HepG2 (cell line): ENCODE results near the gene GDF9. TPM values are rescaled to one million over a fixed set of nuclear protein-coding genes. Genes with fewer than 3 reads are reported as not detected.

Experiments used
- CBFB ChIP-seq: sonication (generic); formaldehyde crosslinking; IDR thresholded peaks from 2 replicates; pipeline ENCODE4 v1.4.0; 2020; ENCODE audit warnings: missing genetic modification reagents
- CC2D1A ChIP-seq: sonication (generic); formaldehyde crosslinking; IDR thresholded peaks from 2 replicates; pipeline ENCODE4 v1.8.1; 2023; ENCODE audit warnings: mild to moderate bottlenecking, missing genetic modification reagents
- MBD4 ChIP-seq: IDR thresholded peaks from 2 replicates; pipeline ENCODE4 v1.6.1; 2012; ENCODE audit warnings: low read length, inconsistent platforms, borderline replicate concordance
- MIXL1 ChIP-seq: IDR thresholded peaks from 2 replicates; pipeline ENCODE4 v1.6.1; 2016
- PCBP1 ChIP-seq: fragments of 200-400 bp; formaldehyde crosslinking; IDR thresholded peaks from 2 replicates; pipeline ENCODE4 v1.6.1; 2017; ENCODE audit warnings: mild to moderate bottlenecking, low read depth, low read length, borderline replicate concordance
- PCBP2 ChIP-seq: fragments of 200-400 bp; formaldehyde crosslinking; optimal IDR thresholded peaks from 2 replicates; pipeline ENCODE3; 2018; ENCODE audit warnings: low read length, low read depth; ENCODE audit not compliant: poor library complexity, severe bottlenecking
- RXRA ChIP-seq: sonication (generic); formaldehyde crosslinking; IDR thresholded peaks from 2 replicates; pipeline ENCODE4 v1.5.1; 2020; ENCODE audit warnings: missing genetic modification reagents
- SIN3B ChIP-seq: fragments of 150-350 bp; IDR thresholded peaks from 2 replicates; pipeline ENCODE4 v1.6.1; 2014; ENCODE audit warnings: low read length
- SNAPC2 ChIP-seq: sonication (generic); formaldehyde crosslinking; IDR thresholded peaks from 2 replicates; pipeline ENCODE4 v1.8.1; 2022; ENCODE audit warnings: mild to moderate bottlenecking, missing genetic modification reagents
- SRY ChIP-seq: sonication (generic); formaldehyde crosslinking; IDR thresholded peaks from 2 replicates; pipeline ENCODE4 v1.8.0; 2022; ENCODE audit warnings: mild to moderate bottlenecking, missing genetic modification reagents
- TRIM24 ChIP-seq: sonication (generic); formaldehyde crosslinking; IDR thresholded peaks from 2 replicates; pipeline ENCODE4 v1.8.0; 2022; ENCODE audit warnings: mild to moderate bottlenecking, missing genetic modification reagents
- U2AF1 ChIP-seq: fragments of 200-400 bp; formaldehyde crosslinking; optimal IDR thresholded peaks from 2 replicates; pipeline ENCODE3; 2017; ENCODE audit warnings: mild to moderate bottlenecking, low read depth, low read length
- USF2 ChIP-seq, 2 experiments: sonication (generic) in 1 of 2; formaldehyde crosslinking in 1 of 2; IDR thresholded peaks; 2 replicates each; pipeline versions ENCODE4 v1.5.1 to v1.6.1; 2011 to 2020; ENCODE audit warnings: borderline replicate concordance in 1 of 2, low read depth in 1 of 2, low read length in 1 of 2, mild to moderate bottlenecking in 1 of 2, missing genetic modification reagents in 1 of 2, moderate library complexity in 1 of 2
- WIZ ChIP-seq: sonication (generic); formaldehyde crosslinking; IDR thresholded peaks from 2 replicates; pipeline ENCODE4 v1.5.1; 2020; ENCODE audit warnings: mild to moderate bottlenecking, missing genetic modification reagents
- ZC3H13 ChIP-seq: sonication (generic); formaldehyde crosslinking; IDR thresholded peaks from 2 replicates; pipeline ENCODE4 v1.8.1; 2023; ENCODE audit warnings: mild to moderate bottlenecking, missing genetic modification reagents, moderate library complexity
- ZFY ChIP-seq: sonication (generic); formaldehyde crosslinking; IDR thresholded peaks from 2 replicates; pipeline ENCODE4 v1.4.0; 2020; ENCODE audit warnings: missing genetic modification reagents
- ZNF276 ChIP-seq: sonication (generic); formaldehyde crosslinking; IDR thresholded peaks from 2 replicates; pipeline ENCODE4 v1.4.0; 2020; ENCODE audit warnings: mild to moderate bottlenecking, low read depth, missing genetic modification reagents
- ZNF496 ChIP-seq: sonication (generic); formaldehyde crosslinking; IDR thresholded peaks from 2 replicates; pipeline ENCODE4 v1.8.1; 2023; ENCODE audit warnings: mild to moderate bottlenecking, moderate library complexity, missing genetic modification reagents; ENCODE audit not compliant: insufficient replicate concordance
- ZNF501 ChIP-seq: sonication (generic); formaldehyde crosslinking; IDR thresholded peaks from 2 replicates; pipeline ENCODE4 v1.5.1; 2020; ENCODE audit warnings: mild to moderate bottlenecking, moderate library complexity, missing genetic modification reagents
- ZNF550 ChIP-seq: sonication (generic); formaldehyde crosslinking; IDR thresholded peaks from 2 replicates; pipeline ENCODE4 v1.4.0; 2020; ENCODE audit warnings: mild to moderate bottlenecking, missing genetic modification reagents, borderline replicate concordance
- ZNF569 ChIP-seq: sonication (generic); formaldehyde crosslinking; IDR thresholded peaks from 2 replicates; pipeline ENCODE4 v1.5.0; 2020; ENCODE audit warnings: mild to moderate bottlenecking, missing genetic modification reagents, moderate library complexity, borderline replicate concordance
- ZNF577 ChIP-seq: sonication (generic); formaldehyde crosslinking; IDR thresholded peaks from 2 replicates; pipeline ENCODE4 v1.4.0; 2020; ENCODE audit warnings: mild to moderate bottlenecking, low read depth, missing genetic modification reagents, borderline replicate concordance
- ZNF629 ChIP-seq: sonication (generic); formaldehyde crosslinking; conservative IDR thresholded peaks from 2 replicates; pipeline ENCODE4 v1.5.0; 2020; ENCODE audit warnings: missing genetic modification reagents
- polyA plus RNA-seq, 8 experiments: library from polyadenylated mRNA; depleted of rRNA in 3 of 8; stranded (reverse) in 7 of 8; unstranded in 1 of 8; fragments of >200 nt; fragmentation: Illumina TruSeq in 4 of 8; extraction: Trizol in 4 of 8; gene quantifications; 2 replicates each; pipeline versions ENCODE4 v1.2.1 to v1.2.3, GENCODE V29; 2011 to 2016; ENCODE audit warnings: low read depth in 4 of 8, missing spikeins in 1 of 8, mixed read lengths in 1 of 8; ENCODE audit not compliant: insufficient read depth in 1 of 8
- total RNA-seq, 5 experiments: library from RNA; depleted of rRNA; stranded (reverse); fragments of >200 nt; fragmentation: Illumina TruSeq; extraction: Trizol; gene quantifications; 2 replicates each; pipeline ENCODE4 v1.2.3, GENCODE V29; 2016; ENCODE audit warnings: low read depth in 1 of 5
- TF ChIP-seq, protein P1 (sequence below): sonication (generic); formaldehyde crosslinking; IDR thresholded peaks from 2 replicates; pipeline ENCODE4 v1.8.1; 2022; ENCODE audit warnings: mild to moderate bottlenecking, missing genetic modification reagents
- TF ChIP-seq, protein P2 (sequence below): IDR thresholded peaks from 2 replicates; pipeline ENCODE4 v1.6.1; 2016; ENCODE audit warnings: missing compliant biosample characterization, missing genetic modification reagents, borderline replicate concordance

Gene GDF9
- total and polyA plus RNA-seq, 2 of the 13 experiments (the other 11 are each of a cell fraction or from before 2014, with no cell fraction given): 0.33 to 0.38 TPM

GRCh38 chr5:132866342-132867045, at the start of gene GDF9, which contains the start of gene UQCRQ (continued):
- TF ChIP-seq SRY (CRISPR knock-in tag): no peak
- TF ChIP-seq ZNF577 (CRISPR knock-in tag): no peak
- no peak for TF ChIP-seq PCBP2
- no peak for TF ChIP-seq CC2D1A (CRISPR knock-in tag)
- TF ChIP-seq ZNF629 (CRISPR knock-in tag): no peak; the same call in 1 of the 2 replicates
- TF ChIP-seq, protein P1, sequence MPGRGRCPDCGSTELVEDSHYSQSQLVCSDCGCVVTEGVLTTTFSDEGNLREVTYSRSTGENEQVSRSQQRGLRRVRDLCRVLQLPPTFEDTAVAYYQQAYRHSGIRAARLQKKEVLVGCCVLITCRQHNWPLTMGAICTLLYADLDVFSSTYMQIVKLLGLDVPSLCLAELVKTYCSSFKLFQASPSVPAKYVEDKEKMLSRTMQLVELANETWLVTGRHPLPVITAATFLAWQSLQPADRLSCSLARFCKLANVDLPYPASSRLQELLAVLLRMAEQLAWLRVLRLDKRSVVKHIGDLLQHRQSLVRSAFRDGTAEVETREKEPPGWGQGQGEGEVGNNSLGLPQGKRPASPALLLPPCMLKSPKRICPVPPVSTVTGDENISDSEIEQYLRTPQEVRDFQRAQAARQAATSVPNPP (CRISPR knock-in tag): peak; percentile 78
- peak; percentile 60 for TF ChIP-seq RXRA (CRISPR knock-in tag)
- TF ChIP-seq ZFY (CRISPR knock-in tag): peak; percentile 77
- TF ChIP-seq CBFB (CRISPR knock-in tag): no peak
- no peak for TF ChIP-seq ZNF496 (CRISPR knock-in tag)
- TF ChIP-seq, protein P2, sequence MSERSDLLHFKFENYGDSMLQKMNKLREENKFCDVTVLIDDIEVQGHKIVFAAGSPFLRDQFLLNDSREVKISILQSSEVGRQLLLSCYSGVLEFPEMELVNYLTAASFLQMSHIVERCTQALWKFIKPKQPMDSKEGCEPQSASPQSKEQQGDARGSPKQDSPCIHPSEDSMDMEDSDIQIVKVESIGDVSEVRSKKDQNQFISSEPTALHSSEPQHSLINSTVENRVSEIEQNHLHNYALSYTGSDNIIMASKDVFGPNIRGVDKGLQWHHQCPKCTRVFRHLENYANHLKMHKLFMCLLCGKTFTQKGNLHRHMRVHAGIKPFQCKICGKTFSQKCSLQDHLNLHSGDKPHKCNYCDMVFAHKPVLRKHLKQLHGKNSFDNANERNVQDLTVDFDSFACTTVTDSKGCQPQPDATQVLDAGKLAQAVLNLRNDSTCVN (CRISPR knock-in tag): no peak
- no peak for TF ChIP-seq ZNF550
- peak; percentile 69 for TF ChIP-seq ZC3H13 (CRISPR knock-in tag)
- no peak for TF ChIP-seq PCBP1
- no peak for TF ChIP-seq SIN3B
- TF ChIP-seq MIXL1 (CRISPR knock-in tag): peak; percentile 10; the same call in 1 of the 2 replicates
- no peak for TF ChIP-seq U2AF1
- TF ChIP-seq WIZ (CRISPR knock-in tag): peak; percentile 13; the same call in 1 of the 2 replicates
- no peak for TF ChIP-seq ZNF276 (CRISPR knock-in tag)
- TF ChIP-seq MBD4: no peak
- no peak for TF ChIP-seq TRIM24 (CRISPR knock-in tag)
- TF ChIP-seq ZNF501 (CRISPR knock-in tag): peak; percentile 92
- TF ChIP-seq ZNF569 (CRISPR knock-in tag): peak; percentile 66; the same call in 1 of the 2 replicates
- TF ChIP-seq SNAPC2 (CRISPR knock-in tag): peak; percentile 89
- no peak for TF ChIP-seq USF2 (IDR thresholded peaks at IDR 0.05; ENCODE audit: low read depth, low read length)
- no peak for TF ChIP-seq USF2 (CRISPR knock-in tag; IDR thresholded peaks at IDR 0.05; ENCODE audit: borderline replicate concordance)
